IMR-90 (cell line): ENCODE results near the gene EPHA2. TPM values are rescaled to one million over a fixed set of nuclear protein-coding genes. Genes with fewer than 3 reads are reported as not detected.

Source experiments
- ATAC-seq: fragments of 200-7000 bp; cut with Tn5 transposase; 2 replicates; pipeline ENCODE4 v1.9.1; 2020; ENCODE audit warnings: low read depth, mild to moderate bottlenecking, moderate library complexity
- BruUV-seq: library from RNA; stranded (reverse); fragments of 400-500 nt; replicated peaks from 2 replicates; lab custom pipeline; 2021; lab: Mats Ljungman, UMichigan
- CTCF ChIA-PET: fragments of 300-600 bp; formaldehyde crosslinking; extraction: SDS; loops from one replicate; lab custom pipeline; 2021; ENCODE audit warnings: antibody characterized with exemption; lab: Yijun Ruan, JAX
- POLR2A ChIA-PET: fragments of 300-600 bp; sonication (Branson Sonifier 250); formaldehyde crosslinking; loops from one replicate; lab custom pipeline; 2022; ENCODE audit warnings: antibody characterized with exemption; ENCODE audit not compliant: unreplicated experiment; lab: Charles Lee
- DNase-seq: peaks from one replicate; pipeline ENCODE4 v3.0.0; 2013
- H2AFZ ChIP-seq: replicated peaks from 2 replicates; pipeline ENCODE3; 2013; ENCODE audit warnings: low read length, mild to moderate bottlenecking; ENCODE audit not compliant: poor library complexity
- H2AK5ac ChIP-seq: 2 replicates; pipeline ENCODE4 v1.6.1; 2013; ENCODE audit warnings: low read depth, low read length, inconsistent platforms
- H2AK9ac ChIP-seq: replicated peaks from 2 replicates; pipeline ENCODE3; 2013; ENCODE audit warnings: mild to moderate bottlenecking, low read depth, low read length, moderate library complexity; ENCODE audit not compliant: poor library complexity
- H2BK120ac ChIP-seq: 2 replicates; pipeline ENCODE4 v1.6.1; 2013; ENCODE audit warnings: low read depth, low read length, inconsistent platforms
- H2BK15ac ChIP-seq: 3 replicates; pipeline ENCODE4 v1.6.1; 2013; ENCODE audit warnings: low read depth, low read length, inconsistent platforms
- H2BK20ac ChIP-seq: 2 replicates; pipeline ENCODE4 v1.6.1; 2013; ENCODE audit warnings: low read depth, mild to moderate bottlenecking, inconsistent platforms, low read length, moderate library complexity
- H2BK5ac ChIP-seq: 2 replicates; pipeline ENCODE4 v1.6.1; 2013; ENCODE audit warnings: mild to moderate bottlenecking, low read depth, low read length, inconsistent platforms; ENCODE audit not compliant: poor library complexity, severe bottlenecking
- H3K14ac ChIP-seq: replicated peaks from 2 replicates; pipeline ENCODE4 v1.6.1; 2013; ENCODE audit warnings: low read depth, low read length, inconsistent platforms
- H3K18ac ChIP-seq: 2 replicates; pipeline ENCODE4 v1.6.1; 2013; ENCODE audit warnings: low read depth, low read length, control low read depth
- H3K23ac ChIP-seq: 2 replicates; pipeline ENCODE4 v1.6.1; 2013; ENCODE audit warnings: low read depth, low read length, inconsistent platforms
- H3K27ac ChIP-seq: 2 replicates; pipeline ENCODE4 v1.5.1; 2013; ENCODE audit warnings: mild to moderate bottlenecking, control low read depth, low read length; ENCODE audit not compliant: insufficient read depth
- H3K27me3 ChIP-seq: 2 replicates; pipeline ENCODE4 v1.6.1; 2013; ENCODE audit warnings: low read length; ENCODE audit not compliant: control insufficient read depth, insufficient read depth
- H3K36me3 ChIP-seq: 2 replicates; pipeline ENCODE4 v1.6.1; 2013; ENCODE audit warnings: low read length, mixed read lengths; ENCODE audit not compliant: control insufficient read depth, insufficient read depth
- H3K4ac ChIP-seq: 2 replicates; pipeline ENCODE4 v1.6.1; 2013; ENCODE audit warnings: low read depth, low read length, inconsistent platforms
- H3K4me1 ChIP-seq: 2 replicates; pipeline ENCODE4 v1.6.1; 2013; ENCODE audit warnings: low read length, mixed read lengths; ENCODE audit not compliant: control insufficient read depth, insufficient read depth
- H3K4me2 ChIP-seq: 2 replicates; pipeline ENCODE4 v1.6.1; 2013; ENCODE audit warnings: low read depth, mild to moderate bottlenecking, control low read depth, low read length, moderate library complexity
- H3K4me3 ChIP-seq: 2 replicates; pipeline ENCODE4 v1.5.1; 2013; ENCODE audit warnings: low read depth, mild to moderate bottlenecking, control low read depth, low read length, moderate library complexity; ENCODE audit not compliant: insufficient read depth
- H3K56ac ChIP-seq: 2 replicates; pipeline ENCODE4 v1.6.1; 2013; ENCODE audit warnings: low read length, inconsistent platforms; ENCODE audit not compliant: insufficient read depth; ENCODE audit errors: extremely low read depth
- H3K79me1 ChIP-seq, 2 experiments: 2 replicates each; pipeline ENCODE4 v1.6.1; 2013; ENCODE audit warnings: low read length in 2 of 2, inconsistent platforms in 1 of 2, low read depth in 1 of 2
- H3K9ac ChIP-seq: 2 replicates; pipeline ENCODE4 v1.6.1; 2013; ENCODE audit warnings: low read depth, low read length, control low read depth
- H3K9me1 ChIP-seq: 2 replicates; pipeline ENCODE4 v1.6.1; 2013; ENCODE audit warnings: low read length, inconsistent platforms; ENCODE audit not compliant: insufficient read depth
- H3K9me3 ChIP-seq: 2 replicates; pipeline ENCODE4 v1.6.1; 2013; ENCODE audit warnings: low read length; ENCODE audit not compliant: control insufficient read depth, insufficient read depth
- H4K20me1 ChIP-seq: 2 replicates; pipeline ENCODE4 v1.6.1; 2013; ENCODE audit warnings: low read length, inconsistent platforms; ENCODE audit not compliant: insufficient read depth
- H4K5ac ChIP-seq: 2 replicates; pipeline ENCODE4 v1.6.1; 2013; ENCODE audit warnings: mild to moderate bottlenecking, low read depth, low read length, control low read depth
- H4K8ac ChIP-seq, 2 experiments: 2 replicates each; pipeline ENCODE4 v1.6.1; 2013; ENCODE audit warnings: low read depth in 2 of 2, low read length in 2 of 2, control low read depth in 1 of 2, inconsistent platforms in 1 of 2
- H4K91ac ChIP-seq: 2 replicates; pipeline ENCODE4 v1.6.1; 2013; ENCODE audit warnings: low read depth, low read length, inconsistent platforms; ENCODE audit not compliant: insufficient read depth
- CEBPB ChIP-seq: IDR thresholded peaks from 2 replicates; pipeline ENCODE4 v1.6.1; 2012; ENCODE audit warnings: low read depth, low read length, improper control_type of control experiment
- WGBS, 2 experiments: methylation state at CpG; one replicate each; pipeline versions ENCODE4 v1.1.5 to v1.1.7; 2013; ENCODE audit warnings: missing lambda C conversion rate in 2 of 2; ENCODE audit not compliant: insufficient read length in 1 of 2; ENCODE audit errors: extremely low coverage in 2 of 2; 5-methylcytosine and 5-hydroxymethylcytosine counted together
- dilution Hi-C: fragments of 300-500 bp; cut with HindIII; formaldehyde crosslinking; loops from one replicate; pipeline ENCODE4 v1.14.3; 2018; ENCODE audit warnings: low sequenced_read_pairs; ENCODE audit not compliant: unreplicated experiment
- in situ Hi-C: fragments of 300-500 bp; cut with MboI; formaldehyde crosslinking; loops from 3 replicates; pipeline ENCODE4 v1.14.3; 2019; ENCODE audit warnings: low sequenced_read_pairs, inconsistent platforms, mixed read lengths
- intact Hi-C: fragments of 100-400 bp; cut with micrococcal nuclease; formaldehyde crosslinking; loops from 2 replicates; pipeline ENCODE4 v1.10.0; 2022
- polyA plus RNA-seq, 3 experiments: library from polyadenylated mRNA; depleted of rRNA; stranded (reverse); fragments of >200 nt; gene quantifications; 2 replicates each; pipeline ENCODE4 v1.2.3, GENCODE V29; 2012; ENCODE audit warnings: low replicate concordance in 1 of 3
- total RNA-seq: library from RNA; depleted of rRNA; stranded (reverse); fragments of >200 nt; gene quantifications from 2 replicates; pipeline ENCODE4 v1.2.3, GENCODE V29; 2012
- TF ChIP-seq, protein P1 (sequence below): fragments of 150-350 bp; IDR thresholded peaks from 2 replicates; pipeline ENCODE4 v1.6.1; 2017; ENCODE audit warnings: mild to moderate bottlenecking, antibody characterized with exemption, low read length, low read depth

EPHA2 gene
- total and polyA plus RNA-seq, 2 of the 4 experiments (the other 2 are of a cell fraction), result 24.0 to 72.6 TPM

DNA sequence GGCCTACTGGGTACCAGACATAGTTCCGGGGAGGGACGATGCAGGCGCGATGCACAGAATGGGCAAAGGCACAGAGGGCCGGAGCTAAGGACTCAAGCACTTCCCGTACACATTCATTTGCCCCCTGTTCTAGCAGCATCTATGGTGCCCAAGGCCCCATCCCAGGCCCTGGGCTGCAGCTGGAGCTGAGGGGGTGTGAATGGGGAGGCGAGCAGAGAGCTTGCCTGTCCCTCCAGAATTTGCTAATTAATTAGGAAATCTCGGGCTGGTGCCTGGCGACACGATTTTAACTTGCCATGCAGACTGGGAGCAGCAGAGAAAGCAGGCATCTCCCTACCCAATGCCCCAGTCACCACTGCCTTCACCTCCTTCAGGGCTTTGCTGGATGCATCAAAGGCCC lies 35.9 kb downstream of the EPHA2 start:
- Histone ChIP-seq H4K20me1 (peaks cover 28% of the 10 kb centered on the region), H2AFZ (no peak overlapping the region), H4K8ac (no peak overlapping the region), H4K5ac (no peak overlapping the region), H2BK120ac (no peak overlapping the region), H3K18ac (no peak overlapping the region), H3K4me3 (no peak overlapping the region), H4K91ac (no peak overlapping the region), H3K4me1 (peaks cover 13% of the 10 kb centered on the region), H3K56ac (no peak overlapping the region), H3K9me3 (no peaks in the 10 kb centered on the region), H3K9ac (no peak overlapping the region), H2AK5ac (no peak overlapping the region), H3K36me3 (peaks cover 14% of the 10 kb centered on the region), H3K4me2 (no peak overlapping the region), H2BK5ac (no peak overlapping the region), H3K9me1 (peaks cover 13% of the 10 kb centered on the region), H3K27ac (no peak overlapping the region), H2BK15ac (no peak overlapping the region), H3K27me3 (no peaks in the 10 kb centered on the region), H2AK9ac (no peak overlapping the region), H3K23ac (no peak overlapping the region), H2BK20ac (no peak overlapping the region), H3K79me1 (peaks cover 4 to 21% of the 10 kb centered on the region in 2 experiments), H3K4ac (no peak overlapping the region), H3K14ac (no peak overlapping the region)
- ChIA-PET POLR2A (interaction anchor here (0.6 kb wide), 1 partner anchor 105 kb away, joined by 10 read pairs; no protein-coding TSS in a partner anchor), CTCF (no interaction called here)
- WGBS, 2 experiments, result 100% methylated on average over 2 of the region's 10 CpGs; no CpG with 5 or more reads in 1 of the 2 experiments
- ATAC-seq, result no peak
- BruUV-seq, result no TSS peak
- in situ Hi-C loops, result no loop called here
- no peak for TF ChIP-seq CEBPB
- TF ChIP-seq, protein P1, sequence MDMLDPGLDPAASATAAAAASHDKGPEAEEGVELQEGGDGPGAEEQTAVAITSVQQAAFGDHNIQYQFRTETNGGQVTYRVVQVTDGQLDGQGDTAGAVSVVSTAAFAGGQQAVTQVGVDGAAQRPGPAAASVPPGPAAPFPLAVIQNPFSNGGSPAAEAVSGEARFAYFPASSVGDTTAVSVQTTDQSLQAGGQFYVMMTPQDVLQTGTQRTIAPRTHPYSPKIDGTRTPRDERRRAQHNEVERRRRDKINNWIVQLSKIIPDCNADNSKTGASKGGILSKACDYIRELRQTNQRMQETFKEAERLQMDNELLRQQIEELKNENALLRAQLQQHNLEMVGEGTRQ, result no peak
- intact Hi-C loops, result no loop called here
- no peak for DNase-seq
- dilution Hi-C loops, result no loop called here
